Glomerular endothelial cell (primary cell): ENCODE results near the gene GRPEL1. TPM values are rescaled to one million over a fixed set of nuclear protein-coding genes. Genes with fewer than 3 reads are reported as not detected.
A peak's percentile ranks its signal among the peaks of the same experiment; 100 is the strongest.
"Not testable (repeated sequence)": the region's sequence is repeated elsewhere in the genome, so short reads cannot be mapped to it uniquely, and the experiment has no call there.

Experiments
- DNase-seq: peaks from one replicate; pipeline ENCODE4 v3.0.0-alpha.2; 2011; ENCODE audit warnings: low read depth, low spot score; ENCODE audit errors: extremely low read depth
- total RNA-seq: library from RNA; depleted of rRNA; stranded (reverse); fragments of >200 nt; gene quantifications from 2 replicates; pipeline ENCODE4 v1.2.3, GENCODE V29; 2015

GRPEL1 gene
- 23.6 and 31.7 TPM in 2 replicates for total RNA-seq

DNA sequence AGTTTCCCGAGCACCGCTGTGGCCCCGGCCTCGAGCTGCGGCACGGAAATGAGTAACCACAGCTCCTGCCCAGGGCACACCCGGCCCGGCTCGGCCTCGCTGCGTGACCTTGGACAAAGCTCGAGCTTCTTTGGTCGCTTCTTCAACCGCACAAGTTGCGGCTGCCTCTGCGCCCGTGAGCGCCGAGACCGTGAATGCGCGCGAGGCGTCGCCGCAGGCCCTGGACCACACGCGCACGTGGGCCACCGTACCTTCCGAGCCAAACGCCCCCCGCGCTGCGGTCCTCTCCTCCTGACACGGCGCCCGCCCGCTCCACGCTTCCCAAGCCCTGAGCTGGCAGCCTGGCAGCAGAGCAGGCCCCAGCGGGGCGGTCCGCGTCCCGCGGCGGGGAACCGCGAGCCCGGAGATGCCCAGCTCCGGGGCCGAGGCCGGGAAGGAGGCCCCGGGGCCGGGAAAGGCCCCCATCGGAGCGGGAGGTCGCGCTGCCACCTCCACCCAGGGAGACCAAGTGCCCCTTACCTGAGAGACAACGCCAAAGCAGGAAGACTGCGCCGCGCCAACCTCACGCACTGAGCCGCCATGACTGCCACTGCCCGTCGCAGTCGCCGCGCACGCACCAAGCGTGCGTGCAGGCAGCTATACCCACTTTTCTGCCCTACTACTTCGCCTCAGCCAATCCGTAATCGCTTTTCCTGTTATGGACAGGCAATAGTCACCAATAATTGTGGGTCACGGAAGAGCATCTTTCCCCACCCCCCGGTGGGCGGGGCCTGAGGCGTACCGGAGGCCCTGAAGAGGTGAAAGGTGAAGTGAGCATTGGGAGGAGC lies at the start of gene GRPEL1:
Gene GRPEL1, minus strand, starts transcription at position 613 of the 827 bp plus-strand sequence. Its CDS starts 32 bp downstream, at position 581.
- DNase-seq, result peak; percentile 96

DNA sequence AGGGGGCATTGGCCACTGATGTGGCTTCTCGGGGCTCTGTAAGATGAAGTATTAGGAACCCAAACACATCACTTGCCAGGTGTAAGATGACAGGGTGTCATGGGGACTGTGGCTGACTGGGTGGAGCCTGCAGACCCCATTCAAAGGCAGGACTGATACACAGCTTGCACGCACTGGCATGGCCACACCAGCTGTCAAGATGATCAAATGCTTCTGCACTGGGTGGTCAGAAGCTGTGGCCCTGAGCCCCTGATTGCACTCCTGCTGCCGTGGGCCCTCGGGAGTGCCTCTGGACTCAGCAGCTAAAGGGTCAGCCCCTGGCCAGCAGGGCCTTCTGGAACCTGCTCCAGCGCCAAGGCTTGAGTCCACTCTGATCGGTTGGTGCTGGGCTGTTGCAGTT lies 48.8 kb upstream of the GRPEL1 start:
- DNase-seq, result no peak

DNA sequence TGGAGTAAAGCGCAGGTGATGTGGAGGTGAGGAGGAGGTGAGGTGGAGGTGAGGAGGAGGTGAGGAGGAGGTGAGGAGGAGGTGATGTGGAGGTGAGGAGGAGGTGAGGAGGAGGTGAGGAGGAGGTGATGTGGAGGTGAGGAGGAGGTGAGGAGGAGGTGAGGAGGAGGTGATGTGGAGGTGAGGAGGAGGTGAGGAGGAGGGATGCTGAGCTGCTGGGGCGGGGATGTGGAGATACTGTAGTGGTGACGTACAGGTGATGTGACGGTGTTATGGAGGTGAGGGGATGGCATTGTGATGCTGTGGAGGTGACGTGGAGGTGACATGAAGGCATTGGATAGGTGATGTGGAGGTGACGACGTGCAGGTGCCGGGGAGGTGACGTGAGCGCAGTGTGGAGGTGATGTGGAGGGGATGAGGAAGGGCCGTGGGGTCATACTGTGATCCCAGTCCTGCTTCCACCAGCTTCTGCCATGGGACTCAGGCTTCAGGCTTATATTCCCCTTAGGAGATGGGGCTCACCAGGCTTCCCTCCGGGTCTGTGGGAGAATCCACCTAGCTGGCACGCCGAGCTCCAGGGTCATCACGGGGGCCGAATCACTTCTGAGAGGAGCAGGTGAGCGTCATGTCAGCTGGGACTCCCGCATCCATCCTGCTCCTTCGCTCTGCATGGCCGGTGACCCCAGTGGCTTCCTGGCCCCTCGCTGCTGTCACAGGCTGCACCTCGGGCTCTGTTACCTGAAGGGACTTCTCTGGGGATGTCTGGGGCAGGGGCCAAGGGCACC lies 47.9 kb upstream of the GRPEL1 start:
- DNase-seq, result no peak

DNA sequence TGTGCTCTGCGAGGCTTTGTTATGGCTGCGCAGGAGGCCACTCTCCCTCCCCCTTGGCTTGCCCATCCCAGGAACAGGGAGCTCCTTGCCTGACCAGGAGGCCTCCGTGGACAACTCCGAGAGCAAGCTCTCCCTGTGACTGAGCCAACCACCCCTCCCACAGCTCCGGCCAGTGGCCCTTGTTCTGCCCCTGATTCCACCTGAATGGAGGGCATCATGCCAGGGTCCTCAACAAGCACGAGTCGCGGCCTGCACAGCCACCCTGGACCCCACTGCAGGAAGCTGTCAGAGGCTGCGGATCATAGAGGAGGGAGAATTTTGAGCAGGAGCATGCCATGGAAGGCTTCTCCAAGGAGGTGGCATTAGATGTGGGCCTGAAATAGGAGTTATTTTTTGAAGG lies 44.8 kb upstream of the GRPEL1 start:
- DNase-seq, result no peak

DNA sequence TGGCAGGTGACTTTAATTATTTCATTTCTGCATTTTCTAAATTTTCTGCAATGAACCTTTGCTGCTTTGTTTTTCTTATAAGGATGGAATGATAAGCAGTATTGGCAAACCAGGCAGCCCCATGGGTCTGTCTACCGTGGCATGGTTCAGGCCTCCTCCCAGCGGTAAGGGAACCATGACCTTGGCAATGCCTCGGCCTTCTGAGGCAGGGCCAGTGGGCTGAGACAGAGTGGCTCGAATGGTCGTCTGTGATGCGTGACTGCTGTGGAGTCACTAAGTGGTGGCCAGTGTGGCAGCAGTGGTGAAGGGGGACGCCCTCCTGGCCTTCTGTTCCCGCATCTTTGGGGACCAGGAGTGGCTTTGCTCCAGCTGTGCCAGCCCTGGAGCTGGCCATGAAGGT lies 43.6 kb upstream of the GRPEL1 start:
- DNase-seq, result no peak

DNA sequence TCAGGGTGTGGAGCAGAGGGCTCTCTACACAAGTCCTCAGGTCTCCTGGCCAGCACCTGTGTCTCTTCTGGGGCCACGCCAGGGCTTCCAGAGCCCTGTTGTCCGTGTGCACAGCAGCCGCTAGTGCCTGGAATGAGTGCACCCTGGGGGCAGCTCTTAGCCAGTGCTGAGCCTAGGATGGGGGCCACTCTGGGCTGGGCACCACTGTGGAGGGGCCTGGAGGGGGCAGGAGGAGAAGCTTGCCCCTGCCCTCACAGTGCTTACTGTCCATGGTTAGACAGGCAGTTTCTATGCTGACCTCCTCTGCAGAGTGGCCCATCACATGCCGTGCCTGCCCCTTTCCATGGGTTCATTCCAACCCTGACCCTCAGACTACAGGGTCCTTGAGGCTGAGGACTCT lies 42.7 kb upstream of the GRPEL1 start:
- DNase-seq, result no peak

DNA sequence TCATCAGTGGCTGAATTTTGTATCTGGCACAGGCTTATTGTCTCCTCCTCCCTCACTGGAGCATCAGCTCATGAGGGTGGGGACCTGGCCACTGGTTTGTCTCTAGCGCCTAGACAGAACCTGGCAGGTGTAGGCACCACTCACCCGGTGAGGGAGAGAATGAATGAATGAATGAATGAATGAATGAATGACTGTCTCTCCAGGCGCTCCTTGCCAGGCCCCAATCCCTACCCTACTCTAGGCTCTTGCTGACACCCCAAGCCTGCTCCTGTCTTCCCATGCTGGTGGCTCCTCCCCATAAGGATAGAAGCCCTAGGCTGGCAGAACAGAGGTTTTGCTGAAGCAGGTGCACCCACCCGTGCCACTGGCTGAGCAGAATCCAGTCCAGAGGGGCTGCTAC lies 41.3 kb upstream of the GRPEL1 start:
- no peak for DNase-seq

DNA sequence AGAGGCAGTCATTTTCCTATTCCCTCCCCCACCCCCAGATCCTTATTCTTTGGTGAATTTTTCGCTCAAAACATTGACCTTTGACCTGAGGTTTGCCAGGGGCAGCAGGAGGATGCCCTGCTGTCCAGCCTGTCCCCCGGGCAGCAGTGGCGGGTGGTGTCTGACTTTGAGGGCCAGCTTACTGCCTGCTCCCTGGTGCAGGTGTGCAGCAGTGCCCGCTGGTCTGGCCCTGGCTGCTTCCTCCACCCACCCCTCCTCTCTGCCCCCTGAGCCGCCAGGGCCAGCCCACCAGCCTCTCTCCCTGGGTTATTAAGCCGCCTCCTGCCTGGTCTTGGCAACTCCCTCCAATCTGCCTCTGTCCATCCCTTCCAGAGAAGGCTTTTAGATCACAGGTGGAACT lies 40.8 kb upstream of the GRPEL1 start:
- DNase-seq, result no peak

DNA sequence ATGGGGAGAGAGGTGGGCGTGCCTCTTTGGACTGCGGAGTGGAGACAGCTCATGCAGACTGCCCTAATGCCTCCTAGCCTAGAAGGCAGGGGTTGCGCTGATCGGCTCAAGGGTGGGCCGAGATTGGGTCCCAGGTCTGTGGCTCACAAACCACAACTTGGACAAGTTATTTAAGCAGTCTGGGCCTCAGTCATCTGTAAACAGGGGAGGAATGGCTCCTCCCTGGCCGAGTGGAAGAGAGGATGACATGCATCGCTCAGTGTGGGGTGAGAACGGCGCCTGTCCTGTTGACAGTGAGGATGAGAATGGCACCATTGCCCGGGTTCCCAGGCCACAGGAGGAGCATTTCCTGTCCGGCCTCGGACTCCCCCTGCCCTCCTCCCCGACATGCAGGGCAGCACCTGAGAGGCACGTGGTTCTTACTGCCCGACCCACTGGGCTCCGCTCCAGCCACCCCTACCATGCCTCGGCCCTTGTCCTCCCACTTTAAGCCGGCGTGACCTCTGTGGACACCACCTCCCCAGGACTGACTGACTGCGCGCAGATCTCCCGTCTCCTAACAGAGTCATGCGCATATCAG lies 40.3 kb upstream of the GRPEL1 start:
- DNase-seq, result no peak

DNA sequence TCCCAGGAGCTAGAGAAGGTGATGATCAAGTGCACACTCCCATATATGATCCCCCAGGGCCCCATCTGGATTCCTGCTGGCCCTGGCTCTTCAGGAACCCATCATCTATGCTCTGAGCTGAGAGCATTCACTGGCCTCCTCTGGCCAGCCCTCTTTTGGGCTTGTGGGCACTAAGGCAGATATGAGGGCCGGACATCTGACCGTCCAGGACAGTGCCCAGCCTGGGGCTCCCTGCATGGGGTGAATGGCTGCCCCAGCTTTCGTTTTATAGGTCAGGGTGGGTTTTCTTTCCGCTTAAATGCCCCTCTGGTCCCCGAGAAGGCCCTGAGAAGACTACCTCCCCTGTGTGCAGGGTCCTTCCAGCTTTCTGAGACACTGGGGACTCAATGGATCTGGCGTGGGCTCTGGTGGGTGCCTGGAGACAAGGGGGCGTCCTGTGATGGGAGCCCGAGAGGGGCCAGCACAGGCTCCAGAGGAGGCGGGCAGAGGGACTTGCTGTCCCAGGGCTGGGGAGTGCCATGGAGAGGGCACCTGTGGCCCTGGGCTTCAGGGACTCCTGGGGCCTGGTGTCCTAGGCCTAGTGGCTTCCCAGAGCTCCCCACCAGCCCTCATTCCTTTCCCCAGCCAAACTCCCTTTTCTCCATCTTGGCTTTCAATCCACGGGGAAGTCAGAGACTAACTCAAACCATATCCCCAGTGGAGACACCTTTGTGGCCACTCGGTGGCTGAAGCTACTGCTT lies 39.5 kb upstream of the GRPEL1 start:
- DNase-seq, result no peak

DNA sequence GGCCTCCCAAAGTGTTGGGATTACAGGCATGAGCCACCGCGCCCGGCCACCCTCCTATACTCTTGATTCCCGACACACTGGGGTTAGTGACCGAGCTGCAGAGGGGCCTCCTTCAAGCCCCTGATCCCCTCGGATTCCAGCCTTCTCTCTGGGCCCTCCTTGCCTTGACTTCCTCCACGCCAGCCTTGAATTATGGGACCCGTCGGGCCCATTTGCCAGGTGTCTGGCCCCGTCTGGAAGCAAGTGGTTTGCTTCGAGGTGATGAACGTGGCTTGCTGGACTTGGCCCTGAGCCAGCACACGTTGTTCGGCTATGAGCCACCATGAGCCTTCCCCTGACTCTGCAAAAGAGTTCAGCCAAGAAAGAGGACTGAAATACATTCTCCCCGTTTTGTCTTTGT lies 37.4 kb upstream of the GRPEL1 start:
- DNase-seq, result no peak

DNA sequence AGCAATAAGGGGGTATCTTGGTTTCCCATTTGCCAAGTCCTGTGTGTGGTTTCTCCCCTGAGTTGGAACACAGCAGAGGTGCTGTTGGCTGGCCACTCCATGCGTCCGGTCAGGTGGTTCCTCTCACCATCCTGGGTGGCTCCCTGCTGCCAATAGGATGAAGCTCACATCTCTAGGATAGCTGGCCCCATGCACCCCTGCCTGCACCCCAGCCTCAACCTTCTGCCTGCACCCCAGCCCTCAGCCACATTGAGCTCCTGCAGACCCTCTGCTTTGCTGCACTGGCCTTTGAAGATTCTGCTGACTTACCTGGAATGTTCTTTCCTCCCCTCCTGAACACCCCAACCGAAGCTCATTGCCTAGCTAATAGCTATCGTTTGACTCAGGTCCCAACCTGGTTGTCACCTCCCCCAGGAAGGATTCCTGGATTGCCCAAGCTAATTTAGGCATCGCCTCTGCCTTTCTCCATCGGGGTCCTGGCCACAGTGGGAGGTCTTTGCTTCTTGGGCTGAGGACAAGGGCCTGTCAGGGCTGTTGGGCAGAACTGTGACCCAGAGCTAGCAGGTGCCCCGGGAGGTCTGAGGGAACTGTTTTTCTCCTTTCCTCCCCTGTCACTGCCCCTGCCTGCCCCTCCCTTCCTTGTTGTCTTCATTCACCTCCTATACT lies 36.6 kb upstream of the GRPEL1 start:
- DNase-seq, result no peak

DNA sequence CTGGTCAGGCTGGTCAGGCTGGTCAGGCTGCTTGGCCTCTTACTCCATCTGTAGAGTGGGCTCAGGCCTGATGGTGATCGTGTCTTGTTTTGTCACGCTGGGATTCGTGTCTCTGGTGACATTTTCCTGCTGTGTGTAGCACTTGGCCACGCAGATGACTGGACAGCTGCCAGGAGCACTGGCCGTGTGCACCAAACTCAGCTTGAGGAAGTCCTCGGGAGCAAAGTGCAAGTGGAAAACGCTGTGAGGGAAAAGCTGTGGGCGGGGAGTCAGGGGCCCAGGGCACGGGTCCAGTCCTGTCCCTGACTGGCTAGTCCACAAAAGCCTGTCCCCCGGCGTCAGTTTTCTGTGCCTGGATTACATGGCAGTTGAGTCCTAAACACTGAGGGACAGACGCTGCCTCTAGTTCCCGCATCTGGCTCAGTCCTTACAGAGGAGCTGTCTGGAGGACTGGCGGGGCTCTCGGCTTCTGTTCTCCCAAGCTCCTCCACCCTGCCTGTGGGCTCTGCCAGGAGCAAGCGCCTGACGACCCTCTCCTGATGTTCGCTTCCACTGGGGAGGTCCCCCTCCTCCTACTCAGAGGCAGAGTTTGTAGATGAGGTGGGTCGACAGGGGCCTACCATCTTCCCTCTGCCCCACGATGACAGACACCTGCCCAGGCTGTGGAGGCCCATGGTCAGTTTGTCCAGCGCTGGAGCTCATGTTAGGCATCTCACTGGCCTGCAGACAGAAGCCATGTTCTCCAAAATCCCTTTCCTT lies 35.9 kb upstream of the GRPEL1 start:
- DNase-seq, result no peak

DNA sequence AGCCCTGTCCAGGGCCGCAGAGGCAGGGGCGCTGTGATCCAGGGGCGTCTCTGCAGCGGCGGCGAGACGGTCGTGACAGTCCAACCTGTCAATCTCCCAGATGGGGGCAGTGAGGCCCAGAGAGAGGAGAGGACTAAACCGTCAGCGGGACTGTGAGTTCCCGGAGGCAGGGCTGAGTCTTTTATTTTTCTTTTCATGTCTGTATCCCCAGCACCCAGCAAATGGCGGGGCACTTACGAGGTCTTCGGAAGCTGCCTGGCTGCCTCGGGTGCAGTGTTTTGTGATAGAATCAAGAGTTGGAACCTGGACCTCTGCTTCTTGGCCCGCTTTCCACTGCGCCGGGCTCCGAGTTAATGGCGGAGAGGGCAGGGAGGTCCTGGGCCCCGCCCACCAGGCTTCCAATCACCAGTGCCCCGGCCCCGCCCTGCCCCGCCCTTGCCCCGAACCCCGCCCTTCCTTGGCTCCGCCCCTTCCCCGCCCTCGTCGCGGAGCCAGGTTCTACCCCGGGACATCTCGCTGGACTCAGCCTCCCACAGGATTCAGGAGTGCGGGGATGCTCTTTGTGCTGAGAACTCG lies 35.3 kb upstream of the GRPEL1 start:
- DNase-seq, result no peak

DNA sequence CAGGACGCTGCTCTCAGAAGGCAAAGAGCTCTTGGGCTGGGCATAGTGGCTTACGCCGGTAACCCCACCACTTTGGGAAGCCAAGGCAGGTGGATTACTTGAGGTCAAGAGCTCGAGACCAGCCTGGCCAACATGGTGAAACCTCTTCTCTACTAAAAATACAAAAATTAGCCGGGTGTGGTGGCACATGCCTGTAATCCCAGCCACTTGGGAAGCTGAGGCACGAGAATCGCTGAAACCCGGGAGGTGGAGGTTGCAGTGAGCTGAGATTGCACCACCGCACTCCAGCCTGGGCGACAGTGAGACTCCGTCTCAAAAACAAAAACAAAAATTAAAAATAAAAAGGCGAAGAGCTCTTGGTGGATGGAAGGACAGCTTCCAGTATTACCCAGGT lies 34.6 kb upstream of the GRPEL1 start:
- not testable (repeated sequence) for DNase-seq

DNA sequence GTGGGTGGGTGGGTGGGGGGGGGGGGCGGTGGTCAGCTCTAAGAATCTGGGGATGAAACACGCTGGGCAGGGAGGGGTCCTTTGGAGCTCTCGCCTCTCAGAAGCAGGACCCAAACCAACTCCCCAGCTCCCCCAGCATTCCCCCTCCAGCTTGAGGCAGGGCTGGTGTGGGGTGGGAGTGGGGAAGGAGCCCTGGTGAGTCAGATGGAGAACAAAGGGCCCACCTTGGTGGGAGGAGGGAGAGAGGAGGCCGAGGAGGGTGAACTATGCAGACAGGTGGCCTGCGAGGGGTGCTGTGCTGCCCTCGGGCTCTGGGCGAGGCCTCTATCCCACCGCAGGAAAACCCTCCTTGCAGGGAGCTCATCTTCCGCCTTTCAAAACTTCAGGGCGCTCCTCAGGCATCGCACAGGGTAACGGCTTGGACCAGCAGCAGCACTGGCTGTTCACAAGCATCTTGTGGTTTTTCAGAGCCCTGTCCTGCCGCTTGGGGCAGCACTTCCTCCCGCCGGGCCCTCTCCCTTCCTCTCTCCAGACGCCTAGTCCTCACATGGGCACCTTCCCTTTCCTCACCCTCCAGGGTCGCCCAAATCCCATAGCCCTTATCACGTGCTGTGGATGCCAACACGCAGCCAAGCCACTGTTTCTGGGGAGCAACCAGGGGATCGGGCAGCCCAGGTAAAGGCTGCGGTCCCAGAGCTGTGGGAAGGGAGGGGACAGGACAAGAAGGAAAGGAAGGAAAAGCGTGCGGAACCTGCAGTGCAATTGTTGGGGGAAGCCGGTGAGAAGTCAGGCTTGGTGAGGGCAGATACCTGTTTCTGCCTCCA lies 34.0 kb upstream of the GRPEL1 start:
- DNase-seq, result no peak

DNA sequence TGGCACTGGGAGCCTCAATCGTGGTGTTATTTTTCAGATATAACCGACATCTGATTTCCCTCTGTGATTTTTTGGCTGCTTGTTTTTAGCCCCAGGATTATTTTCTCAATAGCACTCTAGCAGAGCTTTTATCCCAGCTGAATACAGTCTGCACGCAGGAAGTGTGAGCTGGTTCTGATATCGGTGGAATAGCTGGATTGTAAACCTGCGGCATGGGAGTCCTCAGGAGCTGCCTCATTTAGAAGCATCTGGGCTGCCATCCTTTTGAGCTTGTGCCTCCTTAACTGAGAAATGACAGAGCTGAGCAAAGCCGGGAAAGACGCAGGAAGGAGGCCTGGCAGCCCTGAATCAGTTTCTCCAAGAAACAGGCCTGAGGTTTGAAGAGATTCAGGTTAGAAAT lies 28.4 kb upstream of the GRPEL1 start:
- DNase-seq, result no peak

DNA sequence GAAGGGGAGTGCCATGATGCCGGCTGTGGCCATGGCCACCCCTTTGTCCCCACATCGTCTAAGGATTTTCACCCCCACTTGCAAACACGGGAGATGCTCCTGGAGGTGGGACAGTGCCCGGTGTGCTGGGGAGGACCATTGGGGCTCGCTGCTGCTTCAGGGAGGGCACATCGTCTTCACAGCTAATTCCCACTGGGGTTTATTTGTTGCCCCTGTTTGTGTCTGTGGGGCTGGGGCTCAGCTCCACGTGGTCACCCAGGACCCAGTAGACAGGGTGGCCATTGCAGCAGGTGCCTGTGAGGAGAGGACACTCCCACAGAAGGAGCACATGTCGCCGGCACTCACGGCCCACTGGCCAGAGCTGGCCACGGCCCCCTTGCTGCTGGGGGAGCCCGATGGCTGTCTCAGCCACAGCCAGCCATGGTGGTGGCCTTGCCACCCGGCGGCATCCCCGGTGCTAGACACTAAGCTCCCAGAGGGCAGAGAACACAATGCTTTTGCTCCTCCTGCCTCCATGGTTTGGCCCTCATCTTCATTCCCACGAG lies 27.8 kb upstream of the GRPEL1 start:
- no peak for DNase-seq
